Stomach (tissue), 4 donors: ENCODE measurements around the gene ZFAND6.

Experiments used
- POLR2AphosphoS5 ChIP-seq, 3 donors: sonication (generic); formaldehyde crosslinking; IDR thresholded peaks; one replicate each; pipeline ENCODE4 v1.6.1; 2016; ENCODE audit warnings: antibody characterized with exemption in 3 of 3
- TF ChIP-seq, protein P1 (sequence below), 7 experiments: fragments of 450-650 bp in 4 of 7; fragments of 200-600 bp in 3 of 7; sonication (generic) in 3 of 7; IDR thresholded peaks; one replicate each; pipeline ENCODE4 v1.5.1; 2016 to 2019; ENCODE audit warnings: antibody characterized with exemption in 7 of 7, control low read depth in 2 of 7, mild to moderate bottlenecking in 1 of 7

DNA sequence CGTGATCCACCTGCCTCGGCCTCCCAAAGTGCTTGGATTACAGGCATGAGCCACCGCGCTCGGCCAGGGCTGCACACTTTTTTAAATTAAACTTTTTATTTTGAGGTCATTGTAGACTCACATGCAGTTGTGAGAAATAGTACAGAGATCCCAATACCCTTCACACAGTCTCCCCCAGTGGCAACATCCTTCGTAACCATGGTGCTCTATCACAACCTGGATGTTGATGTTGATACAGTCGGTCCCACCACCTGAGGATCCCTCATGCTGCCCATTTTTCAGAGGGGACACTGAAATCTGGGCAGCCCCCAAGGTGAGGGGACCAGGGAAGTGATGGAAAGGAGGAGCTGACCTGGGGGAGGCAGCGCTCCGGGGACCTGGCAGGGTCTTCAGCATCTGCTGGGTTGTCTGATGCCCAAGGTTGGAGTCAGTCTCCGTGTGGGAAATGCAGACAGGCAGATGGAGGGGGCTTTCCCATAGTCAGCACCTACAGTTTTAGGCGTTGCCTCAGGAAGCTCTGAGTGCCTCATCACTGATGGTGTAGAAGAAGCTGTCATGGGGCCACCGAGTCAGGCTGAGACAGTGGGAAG is 110.4 kb downstream of the ZFAND6 start:
- TF ChIP-seq, protein P1, sequence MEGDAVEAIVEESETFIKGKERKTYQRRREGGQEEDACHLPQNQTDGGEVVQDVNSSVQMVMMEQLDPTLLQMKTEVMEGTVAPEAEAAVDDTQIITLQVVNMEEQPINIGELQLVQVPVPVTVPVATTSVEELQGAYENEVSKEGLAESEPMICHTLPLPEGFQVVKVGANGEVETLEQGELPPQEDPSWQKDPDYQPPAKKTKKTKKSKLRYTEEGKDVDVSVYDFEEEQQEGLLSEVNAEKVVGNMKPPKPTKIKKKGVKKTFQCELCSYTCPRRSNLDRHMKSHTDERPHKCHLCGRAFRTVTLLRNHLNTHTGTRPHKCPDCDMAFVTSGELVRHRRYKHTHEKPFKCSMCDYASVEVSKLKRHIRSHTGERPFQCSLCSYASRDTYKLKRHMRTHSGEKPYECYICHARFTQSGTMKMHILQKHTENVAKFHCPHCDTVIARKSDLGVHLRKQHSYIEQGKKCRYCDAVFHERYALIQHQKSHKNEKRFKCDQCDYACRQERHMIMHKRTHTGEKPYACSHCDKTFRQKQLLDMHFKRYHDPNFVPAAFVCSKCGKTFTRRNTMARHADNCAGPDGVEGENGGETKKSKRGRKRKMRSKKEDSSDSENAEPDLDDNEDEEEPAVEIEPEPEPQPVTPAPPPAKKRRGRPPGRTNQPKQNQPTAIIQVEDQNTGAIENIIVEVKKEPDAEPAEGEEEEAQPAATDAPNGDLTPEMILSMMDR (IDR thresholded peaks at IDR 0.05), result no peak
- TF ChIP-seq POLR2AphosphoS5 (IDR thresholded peaks at IDR 0.05), result no peak
